ENCODE measurements around the gene NUP214.

- no peak for TF ChIP-seq CTCF (conservative IDR thresholded peaks at IDR 0.05; ENCODE audit: low read depth, low read length)
- no peak for TF ChIP-seq EZH2 (IDR thresholded peaks at IDR 0.05; ENCODE audit: low read length, unreplicated experiment)
Observed at GRCh38 chr9:131233556-131233955, 108.2 kb downstream of the NUP214 start.
